Measurements from ENCODE around the gene FADS6. TPM values are rescaled to one million over a fixed set of nuclear protein-coding genes. Genes with fewer than 3 reads are reported as not detected.
A peak's percentile ranks its signal among the peaks of the same experiment; 100 is the strongest.

FADS6 gene
- total and polyA plus RNA-seq, 2 of the 13 experiments (the other 11 are each of a cell fraction or from before 2014, with no cell fraction given): 0.11 TPM

DNA sequence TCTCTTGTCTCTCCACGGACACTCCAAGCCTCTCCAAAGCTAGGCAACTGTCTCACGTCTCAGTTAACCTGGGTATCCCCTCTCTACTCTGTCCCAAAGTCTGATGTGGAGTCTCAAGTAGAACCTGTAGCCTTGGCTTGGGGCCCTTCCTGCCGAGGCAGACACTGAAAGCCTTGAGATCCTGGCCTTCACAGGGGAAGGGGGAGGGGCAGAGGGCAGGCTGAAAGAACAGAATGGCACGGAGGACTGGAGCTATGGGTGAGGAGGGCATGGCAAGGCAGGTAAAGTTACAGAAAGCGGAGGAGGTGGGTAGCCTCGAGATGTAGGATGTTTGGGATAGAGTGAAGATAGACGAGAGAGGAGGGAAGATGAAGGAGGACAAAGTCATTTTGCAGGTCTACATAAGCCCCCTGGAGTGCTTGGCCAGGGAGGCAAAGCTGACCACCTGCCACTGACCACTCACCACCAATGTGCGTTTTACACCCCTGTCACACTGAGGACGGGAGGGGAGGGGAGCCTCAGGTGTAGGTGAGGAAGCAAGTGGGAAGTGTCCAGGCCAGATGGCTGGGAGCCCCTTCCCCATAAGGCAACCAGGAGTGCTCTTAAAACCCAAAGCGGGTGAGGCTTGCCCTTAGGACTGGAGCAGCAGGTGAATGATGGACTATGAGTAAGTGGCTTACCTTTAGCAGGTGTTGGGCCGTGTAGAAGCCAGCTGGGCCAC, 21.9 kb downstream of the FADS6 start:
- peak overlapping the region; percentile 70 to 95 (median 70) for H3K4me3 ChIP-seq (replicated peaks in 1 of 3; ENCODE audit: insufficient read depth in 1 of 3, low read depth in 2 of 3, low read length in 3 of 3)
- H3K79me2 ChIP-seq (ENCODE audit: insufficient read depth, low read length): peaks cover 11% of the 10 kb centered on the region
- no peaks in the 10 kb centered on the region for H4K20me1 ChIP-seq (ENCODE audit: insufficient read depth, low read length)
- H3K9ac ChIP-seq (ENCODE audit: insufficient read depth, low read depth, low read length): peak overlapping the region; percentile 89
- ATAC-seq (no peak), FAIRE-seq (no peak), DNase-seq (ENCODE audit: low spot score) (no peak)
- no TSS peak for BruUV-seq (replicated peaks)
- TF ChIP-seq SMAD9 (CRISPR knock-in tag; IDR thresholded peaks at IDR 0.05): no peak
- no peak for TF ChIP-seq ZNF724P (CRISPR knock-in tag; IDR thresholded peaks at IDR 0.05; ENCODE audit: borderline replicate concordance)
- 0 out of 2 replicates have a peak, but pooled peaks have one; percentile 67 for TF ChIP-seq ZNF75D (CRISPR knock-in tag; IDR thresholded peaks at IDR 0.05; ENCODE audit: borderline replicate concordance)
- TF ChIP-seq, protein P1, sequence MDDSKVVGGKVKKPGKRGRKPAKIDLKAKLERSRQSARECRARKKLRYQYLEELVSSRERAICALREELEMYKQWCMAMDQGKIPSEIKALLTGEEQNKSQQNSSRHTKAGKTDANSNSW (CRISPR knock-in tag; IDR thresholded peaks at IDR 0.05; ENCODE audit: borderline replicate concordance): no peak
- TF ChIP-seq ZNF180 (CRISPR knock-in tag; IDR thresholded peaks at IDR 0.05; ENCODE audit: borderline replicate concordance, low read depth): no peak
- no peak for TF ChIP-seq TCF7 (IDR thresholded peaks at IDR 0.05; ENCODE audit: low read depth)
- TF ChIP-seq, protein P2, sequence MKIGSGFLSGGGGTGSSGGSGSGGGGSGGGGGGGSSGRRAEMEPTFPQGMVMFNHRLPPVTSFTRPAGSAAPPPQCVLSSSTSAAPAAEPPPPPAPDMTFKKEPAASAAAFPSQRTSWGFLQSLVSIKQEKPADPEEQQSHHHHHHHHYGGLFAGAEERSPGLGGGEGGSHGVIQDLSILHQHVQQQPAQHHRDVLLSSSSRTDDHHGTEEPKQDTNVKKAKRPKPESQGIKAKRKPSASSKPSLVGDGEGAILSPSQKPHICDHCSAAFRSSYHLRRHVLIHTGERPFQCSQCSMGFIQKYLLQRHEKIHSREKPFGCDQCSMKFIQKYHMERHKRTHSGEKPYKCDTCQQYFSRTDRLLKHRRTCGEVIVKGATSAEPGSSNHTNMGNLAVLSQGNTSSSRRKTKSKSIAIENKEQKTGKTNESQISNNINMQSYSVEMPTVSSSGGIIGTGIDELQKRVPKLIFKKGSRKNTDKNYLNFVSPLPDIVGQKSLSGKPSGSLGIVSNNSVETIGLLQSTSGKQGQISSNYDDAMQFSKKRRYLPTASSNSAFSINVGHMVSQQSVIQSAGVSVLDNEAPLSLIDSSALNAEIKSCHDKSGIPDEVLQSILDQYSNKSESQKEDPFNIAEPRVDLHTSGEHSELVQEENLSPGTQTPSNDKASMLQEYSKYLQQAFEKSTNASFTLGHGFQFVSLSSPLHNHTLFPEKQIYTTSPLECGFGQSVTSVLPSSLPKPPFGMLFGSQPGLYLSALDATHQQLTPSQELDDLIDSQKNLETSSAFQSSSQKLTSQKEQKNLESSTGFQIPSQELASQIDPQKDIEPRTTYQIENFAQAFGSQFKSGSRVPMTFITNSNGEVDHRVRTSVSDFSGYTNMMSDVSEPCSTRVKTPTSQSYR (CRISPR knock-in tag; IDR thresholded peaks at IDR 0.05; ENCODE audit: borderline replicate concordance): peak; percentile 56; the same call in 1 of the 2 replicates
- in situ Hi-C loops (cut with HindIII; ENCODE audit: extremely low pct_ligation_motif_present, low pct_unique_long_range_greater_than_20kb): no loop called here
- no peaks in the 10 kb centered on the region for H3K9me3 ChIP-seq (ENCODE audit: low read length)
- intact Hi-C loops (cut with micrococcal nuclease; ENCODE audit: unreplicated experiment): no loop called here
- H2AFZ ChIP-seq (ENCODE audit: low read length): no peak overlapping the region
- peak overlapping the region; percentile 80 for H3K4me2 ChIP-seq (ENCODE audit: low read depth, low read length)
- peak overlapping the region; percentile 75 for H3K27ac ChIP-seq (ENCODE audit: extremely low read length, insufficient read depth, low read length)
- WGBS (ENCODE audit: low lambda C conversion rate): 77% methylated on average over 11 of the region's 11 CpGs
- CTCF ChIA-PET (ENCODE audit: low intra/inter-chr PET ratio, low total read pairs): no interaction called here
- peaks cover 70% of the 10 kb centered on the region for H3K4me1 ChIP-seq (ENCODE audit: insufficient read depth, low read length)
- H3K27me3 ChIP-seq (ENCODE audit: control insufficient read depth in 1 of 2, insufficient read depth in 2 of 2, low read length in 2 of 2): no peaks in the 10 kb centered on the region; a peak in 1 of 5 replicates
- peaks cover 1 to 3% of the 10 kb centered on the region in 2 experiments; a peak in 1 of 5 replicates for H3K36me3 ChIP-seq (replicated peaks in 1 of 2; ENCODE audit: control insufficient read depth in 1 of 2, insufficient read depth in 2 of 2, low read length in 2 of 2)
- POLR2A ChIA-PET: interaction anchor here (1.0 to 3.2 kb wide), 8 partner anchors 9 to 141 kb away, joined by 3 to 60 read pairs (median 22); partner anchors contain the start of genes MRPL58, NAT9 and RAB37
